HG02763 (cell line): ENCODE data around the gene GPN2.
"Not testable (repeated sequence)": the region's sequence is repeated elsewhere in the genome, so short reads cannot be mapped to it uniquely, and the experiment has no call there.

Source experiments
- ATAC-seq: cut with Tn5 transposase; IDR thresholded peaks from one replicate; pipeline ENCODE4 v1.9.1; 2021; ENCODE audit warnings: mild to moderate bottlenecking, moderate library complexity; ENCODE audit not compliant: unreplicated experiment

GPN2 gene

DNA sequence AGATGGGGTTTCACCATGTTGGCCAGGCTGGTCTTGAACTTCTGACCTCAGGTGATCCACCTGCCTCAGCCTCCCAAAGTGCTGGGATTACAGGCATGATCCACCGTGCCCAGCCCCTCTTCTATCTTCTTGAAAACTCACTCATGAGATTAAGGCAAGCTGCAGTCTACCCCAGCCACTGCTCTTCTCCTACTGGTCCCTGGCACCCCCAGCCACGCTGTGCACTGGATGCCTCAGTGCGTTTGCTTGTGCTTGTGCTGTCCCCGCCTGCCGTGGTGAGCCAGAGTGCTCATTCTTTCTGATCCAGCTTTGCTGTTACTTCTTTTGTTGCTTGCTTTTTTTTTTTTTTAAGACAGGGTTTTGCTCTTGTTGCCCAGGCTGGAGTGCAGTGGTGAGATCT is 52.4 kb downstream of the GPN2 start:
- ATAC-seq, result not testable (repeated sequence)

- ATAC-seq, result peak; percentile 77
These were observed 56.4 kb downstream of the GPN2 start for GRCh38 chr1:26833432-26834405.

DNA sequence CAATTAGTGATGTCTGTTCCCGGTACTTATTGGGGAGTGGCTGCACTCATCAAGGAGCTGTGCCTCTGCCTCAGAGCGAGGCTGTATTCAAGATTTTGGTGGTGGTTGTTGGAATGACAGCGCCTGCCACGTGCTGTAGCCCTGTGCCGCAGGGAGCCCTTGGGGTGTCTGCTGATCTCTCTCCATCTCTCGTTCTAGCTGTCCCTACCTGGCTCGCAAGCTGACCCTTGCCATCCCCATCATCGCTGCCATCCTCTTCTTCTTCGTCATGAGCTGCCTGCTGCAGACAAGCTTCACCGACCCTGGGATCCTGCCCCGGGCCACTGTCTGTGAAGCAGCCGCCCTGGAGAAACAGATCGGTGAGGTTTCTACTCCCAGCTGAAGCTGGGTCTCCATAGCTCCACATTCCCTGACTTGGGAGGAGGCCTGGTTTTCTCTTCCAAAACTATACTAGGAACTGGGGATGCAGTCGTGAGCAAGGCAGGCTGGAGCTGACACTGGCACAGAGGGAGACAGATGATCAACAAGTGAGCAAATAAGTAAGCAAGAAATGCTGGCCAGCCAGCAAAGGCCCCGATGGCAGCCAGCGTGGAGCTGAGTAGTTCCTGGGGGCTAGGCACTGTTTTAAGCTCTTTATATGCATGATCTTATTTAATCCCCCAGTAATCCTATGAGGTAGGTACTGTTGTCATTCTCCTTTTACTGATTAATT is 57.7 kb downstream of the GPN2 start:
- ATAC-seq, result no peak

DNA sequence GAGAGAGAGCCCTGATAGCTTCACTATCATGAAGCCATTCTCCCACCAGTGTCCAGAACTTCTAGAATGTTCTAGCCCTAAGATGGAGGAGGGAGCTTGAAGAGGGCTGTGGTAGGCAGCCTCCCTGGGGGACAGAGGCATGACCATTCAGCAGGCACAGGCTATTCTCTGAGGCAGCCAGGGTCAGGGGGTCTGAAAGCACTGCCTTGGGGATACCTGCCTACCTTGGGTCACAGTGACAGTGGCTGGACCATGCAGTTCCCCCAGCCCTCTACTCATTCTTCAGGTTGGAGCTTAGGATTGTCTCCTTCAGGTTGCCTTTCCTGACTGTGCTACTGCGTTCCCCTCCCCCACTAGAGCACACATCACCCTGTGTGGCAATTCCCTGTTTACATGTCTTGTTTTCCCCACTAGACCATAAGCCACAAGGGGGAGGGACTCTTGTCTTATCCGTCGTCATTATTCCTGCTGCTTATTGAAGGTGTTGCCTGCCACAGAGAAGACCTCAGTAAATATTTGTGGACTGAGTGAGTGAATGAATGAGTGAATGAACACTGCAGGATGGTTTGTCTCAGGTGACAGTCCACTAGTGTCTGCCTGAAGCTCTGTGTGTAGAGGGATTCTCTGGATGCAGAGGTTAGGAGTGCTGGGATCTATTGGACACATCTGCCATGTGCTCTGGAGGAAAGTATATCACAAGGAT is 58.4 kb downstream of the GPN2 start:
- ATAC-seq, result no peak

- ATAC-seq, result no peak
These were observed 59.0 kb downstream of the GPN2 start for GRCh38 chr1:26831059-26831458.

GRCh38 chr1:26829184-26829911 is 60.7 kb downstream of the GPN2 start:
- ATAC-seq, result no peak

DNA sequence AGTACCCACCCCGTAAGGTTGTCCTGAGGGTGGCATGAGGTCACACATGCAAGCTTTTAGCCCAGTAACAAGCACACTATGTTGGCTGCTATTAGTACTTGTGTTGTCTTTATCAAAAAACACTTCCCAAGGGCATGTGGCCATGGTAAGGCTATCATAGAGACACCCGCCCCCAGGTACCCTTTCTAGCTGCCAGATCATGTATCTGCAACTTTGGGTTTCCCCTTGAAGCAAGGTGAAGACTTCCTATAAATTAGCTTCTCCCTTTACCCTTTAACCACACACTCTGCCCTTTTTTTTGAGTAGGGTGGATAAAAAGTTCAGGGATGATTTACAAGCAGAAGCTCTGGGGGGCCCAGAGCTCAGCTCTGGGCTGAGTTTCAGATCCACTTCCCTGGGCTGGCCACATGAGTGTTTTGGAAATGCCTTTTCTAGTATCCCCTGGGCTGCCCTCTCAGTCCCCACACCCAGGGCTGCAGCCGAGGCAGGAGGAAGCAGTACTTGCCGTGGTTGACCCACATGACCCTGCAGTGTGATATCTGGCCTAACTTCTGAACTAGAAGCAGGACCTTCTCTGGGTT is 61.6 kb downstream of the GPN2 start:
- no peak for ATAC-seq

DNA sequence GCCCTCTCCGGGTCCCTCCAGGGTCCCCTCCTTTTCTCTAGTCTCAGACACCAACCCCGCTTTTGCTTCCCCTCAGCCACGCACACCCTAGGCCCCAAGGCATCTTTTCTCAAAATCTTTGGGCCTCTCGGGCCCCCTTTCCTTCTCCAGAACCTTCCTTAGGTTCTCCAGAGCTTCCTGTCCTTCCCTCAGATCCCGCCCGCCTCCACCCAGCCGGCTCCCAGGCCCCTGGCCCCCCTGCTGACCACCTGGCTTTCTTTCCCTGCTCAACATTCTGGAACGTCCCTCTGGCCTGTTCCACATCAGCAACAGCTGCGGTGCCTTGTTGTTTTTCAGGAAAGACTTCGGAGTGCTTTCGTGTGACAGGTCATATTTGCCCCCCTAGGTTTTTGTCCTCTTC is 62.4 kb downstream of the GPN2 start:
- no peak for ATAC-seq

DNA sequence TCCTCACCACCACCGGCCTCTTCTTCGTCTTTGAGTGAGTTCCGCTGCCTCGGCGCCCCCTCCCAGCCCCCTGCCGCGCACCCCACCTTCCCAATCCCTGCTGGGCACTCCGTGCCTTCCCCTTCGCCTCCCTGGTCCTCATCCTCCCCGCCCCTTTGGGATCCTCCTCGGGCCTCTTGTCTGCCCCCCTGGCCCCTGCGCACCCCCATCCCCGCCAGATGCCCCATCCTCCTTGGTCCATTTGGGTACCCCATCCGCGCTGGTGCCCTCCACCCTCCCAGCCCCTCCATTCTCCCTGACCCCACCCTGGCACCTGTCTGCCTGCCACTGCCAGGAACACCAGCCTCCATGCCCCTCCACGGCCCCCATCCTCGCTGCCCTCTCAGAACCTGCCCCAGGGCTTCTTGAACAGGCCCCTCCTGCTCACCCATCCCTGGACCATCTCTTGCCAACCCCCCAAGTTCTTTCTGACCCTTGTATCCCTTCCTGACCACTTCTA is 62.9 kb downstream of the GPN2 start:
- ATAC-seq, result no peak

DNA sequence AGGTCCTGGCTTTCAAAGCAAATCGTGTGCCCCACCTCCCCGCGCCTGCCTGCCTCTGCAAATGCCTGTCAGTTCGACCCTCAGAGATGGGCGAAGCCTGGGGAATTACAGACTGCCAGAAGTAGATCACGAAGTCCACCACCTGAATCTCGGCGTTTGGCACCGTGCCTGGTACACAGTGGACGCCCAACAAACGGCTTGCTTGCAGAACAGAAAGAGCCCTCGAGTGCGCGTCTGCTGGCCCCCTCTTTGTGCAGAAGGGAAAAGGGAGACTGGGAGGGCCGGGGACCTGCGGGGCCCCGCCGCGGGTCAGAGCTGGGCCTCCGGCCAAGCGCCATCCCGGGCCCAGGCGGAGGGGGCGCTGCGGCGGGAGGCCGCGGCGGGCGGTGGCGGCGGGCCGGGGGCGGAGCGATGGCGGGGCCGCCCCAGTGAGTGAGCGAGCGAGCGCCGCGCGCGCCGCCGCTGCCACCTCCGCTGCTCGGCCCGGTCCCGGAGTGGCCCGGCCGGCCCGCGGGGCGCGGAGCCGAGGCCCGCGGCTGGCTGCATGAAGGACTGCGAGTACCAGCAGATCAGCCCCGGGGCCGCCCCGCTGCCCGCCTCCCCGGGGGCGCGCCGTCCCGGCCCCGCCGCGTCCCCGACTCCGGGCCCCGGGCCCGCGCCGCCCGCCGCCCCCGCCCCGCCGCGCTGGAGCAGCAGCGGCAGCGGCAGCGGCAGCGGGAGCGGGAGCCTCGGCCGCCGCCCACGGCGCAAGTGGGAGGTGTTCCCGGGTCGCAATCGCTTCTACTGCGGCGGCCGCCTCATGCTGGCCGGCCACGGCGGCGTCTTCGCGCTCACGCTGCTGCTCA is 63.6 kb downstream of the GPN2 start, which contains the start of gene ZDHHC18:
Gene ZDHHC18 (plus strand): TSS at position 428 of the 845 bp plus-strand sequence. CDS start 117 bp downstream, at position 545.
- peak; percentile 74 for ATAC-seq
